PC-3 (cell line): ENCODE measurements around the gene GPRIN1. TPM values are rescaled to one million over a fixed set of nuclear protein-coding genes. Genes with fewer than 3 reads are reported as not detected.

Experiments used
- ATAC-seq: fragments of 200-7000 bp; cut with Tn5 transposase; 2 replicates; pipeline ENCODE4 v1.9.1; 2020; ENCODE audit warnings: mild to moderate bottlenecking, moderate library complexity
- BruUV-seq: library from RNA; stranded (reverse); fragments of 400-500 nt; replicated peaks from 2 replicates; lab custom pipeline; 2021; lab: Mats Ljungman, UMichigan
- CTCF ChIA-PET: fragments of 300-600 bp; sonication (Branson Sonifier 250); formaldehyde crosslinking; loops from one replicate; lab custom pipeline; 2022; ENCODE audit warnings: antibody characterized with exemption; lab: Charles Lee
- POLR2A ChIA-PET: fragments of 300-600 bp; sonication (Branson Sonifier 250); formaldehyde crosslinking; loops from one replicate; lab custom pipeline; 2022; ENCODE audit warnings: antibody characterized with exemption; ENCODE audit not compliant: unreplicated experiment; lab: Charles Lee
- DNase-seq: peaks from one replicate; pipeline ENCODE4 v3.0.0-alpha.2; 2015
- H2AFZ ChIP-seq: fragments of 300-600 bp; sonication (generic); 2 replicates; pipeline ENCODE4 v1.6.0; 2016; ENCODE audit warnings: antibody characterized with exemption, low read length
- H3F3A ChIP-seq: fragments of 300-600 bp; sonication (generic); one replicate; pipeline ENCODE4 v1.6.0; 2017; ENCODE audit warnings: antibody characterized with exemption, low read length, control low read depth, mild to moderate bottlenecking; ENCODE audit not compliant: unreplicated experiment
- H3K27ac ChIP-seq: fragments of 300-600 bp; sonication (generic); 2 replicates; pipeline ENCODE4 v1.5.1; 2016; ENCODE audit warnings: mild to moderate bottlenecking, low read length
- H3K27me3 ChIP-seq: fragments of 300-600 bp; sonication (generic); 2 replicates; pipeline ENCODE4 v1.6.1; 2016; ENCODE audit warnings: low read length, mixed read lengths
- H3K36me3 ChIP-seq: fragments of 300-600 bp; sonication (generic); 2 replicates; pipeline ENCODE4 v1.6.1; 2016; ENCODE audit warnings: low read depth, mixed run types, low read length, mixed read lengths
- H3K4me1 ChIP-seq: fragments of 300-600 bp; sonication (generic); 2 replicates; pipeline ENCODE4 v1.5.1; 2016; ENCODE audit warnings: low read length; ENCODE audit not compliant: insufficient read depth
- H3K4me2 ChIP-seq: fragments of 300-600 bp; sonication (generic); 2 replicates; pipeline ENCODE4 v1.6.0; 2016; ENCODE audit warnings: low read length
- H3K4me3 ChIP-seq: fragments of 300-600 bp; sonication (generic); 2 replicates; pipeline ENCODE4 v1.5.1; 2016; ENCODE audit warnings: mild to moderate bottlenecking, low read length, mixed read lengths
- H3K79me2 ChIP-seq: fragments of 300-600 bp; sonication (generic); 2 replicates; pipeline ENCODE4 v1.6.1; 2017; ENCODE audit warnings: low read length, mixed read lengths
- H3K9ac ChIP-seq: fragments of 300-600 bp; sonication (generic); 2 replicates; pipeline ENCODE4 v1.6.0; 2016; ENCODE audit warnings: mild to moderate bottlenecking, low read length
- H3K9me2 ChIP-seq: fragments of 300-600 bp; sonication (generic); replicated peaks from 2 replicates; pipeline ENCODE4 v1.6.1; 2016; ENCODE audit warnings: mixed run types, low read length, mixed read lengths
- H3K9me3 ChIP-seq: fragments of 300-600 bp; sonication (generic); 2 replicates; pipeline ENCODE4 v1.6.1; 2016; ENCODE audit warnings: low read length, mixed read lengths
- H4K20me1 ChIP-seq: fragments of 300-600 bp; sonication (generic); 2 replicates; pipeline ENCODE4 v1.6.1; 2016; ENCODE audit warnings: low read length, mixed read lengths
- EZH2 ChIP-seq: fragments of 300-600 bp; sonication (generic); IDR thresholded peaks from one replicate; pipeline ENCODE4 v1.6.1; 2017; ENCODE audit warnings: antibody characterized with exemption, mild to moderate bottlenecking, low read length; ENCODE audit not compliant: unreplicated experiment
- EZH2phosphoT487 ChIP-seq: fragments of 300-600 bp; sonication (generic); IDR thresholded peaks from 2 replicates; pipeline ENCODE4 v1.6.1; 2018; ENCODE audit warnings: mild to moderate bottlenecking, antibody characterized with exemption, low read length, borderline replicate concordance
- intact Hi-C: fragments of 100-400 bp; cut with micrococcal nuclease; formaldehyde crosslinking; loops from 2 replicates; pipeline ENCODE4 v1.9.0; 2023
- total RNA-seq: library from RNA; depleted of rRNA; stranded (reverse); fragments of >200 nt; gene quantifications from 2 replicates; pipeline ENCODE4 v1.2.3, GENCODE V29; 2014
- TF ChIP-seq, protein P1 (sequence below): fragments of 300-600 bp; sonication (generic); conservative IDR thresholded peaks from 2 replicates; pipeline ENCODE4 v1.5.1; 2017; ENCODE audit warnings: antibody characterized with exemption, low read depth, mild to moderate bottlenecking, low read length

The GPRIN1 gene
- total RNA-seq, 1 experiment from 2014 or later: 18.7 TPM

DNA sequence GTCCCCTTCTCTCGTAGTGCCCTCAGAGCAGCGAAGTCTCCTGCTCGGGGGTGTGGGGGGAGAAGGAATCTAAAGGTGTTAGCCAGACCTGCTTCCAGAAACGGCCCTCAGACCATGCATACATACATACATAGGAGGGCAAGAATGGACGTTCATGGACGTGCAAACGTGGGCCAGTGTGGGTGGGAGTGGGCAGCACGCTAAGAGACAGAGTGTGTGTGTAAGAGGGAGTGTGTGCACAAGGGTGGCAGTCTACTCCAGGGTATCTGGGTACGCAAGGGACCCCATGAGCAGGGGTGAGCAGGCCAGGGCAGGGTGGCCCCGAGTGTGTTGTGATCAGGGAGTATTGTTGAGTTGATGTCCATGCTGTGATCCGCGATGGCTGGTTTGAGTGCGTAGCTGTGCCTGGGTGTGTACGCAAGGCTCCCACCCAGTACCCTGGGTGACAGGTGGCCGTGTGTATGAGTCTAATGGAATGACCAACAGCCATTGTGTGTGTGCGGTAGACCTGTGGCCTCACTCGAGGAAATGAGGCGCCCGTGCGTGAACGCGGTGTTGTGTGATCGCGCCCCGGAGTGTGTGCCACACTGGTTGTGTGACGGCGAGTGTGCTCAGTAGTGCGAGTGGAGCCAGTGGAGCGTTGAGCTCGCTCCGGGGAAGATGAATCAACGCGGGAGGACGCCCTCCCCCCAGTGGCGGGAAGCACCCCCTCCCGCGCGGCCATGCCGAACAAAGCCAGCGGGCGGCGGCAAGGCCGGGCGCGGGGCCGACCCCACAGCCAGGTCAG lies 826 bp downstream of the GPRIN1 start:
- Histone ChIP-seq H3K79me2 (0 out of 2 replicates have a peak, but pooled peaks cover 6% of the 10 kb centered on the region), H3K9me2 (no peaks in the 10 kb centered on the region), H3K27ac (no peak overlapping the region), H3K36me3 (no peaks in the 10 kb centered on the region), H2AFZ (peak overlapping the region; percentile 73), H4K20me1 (peaks cover 11% of the 10 kb centered on the region), H3K9ac (0 out of 2 replicates have a peak overlapping the region, but pooled peaks have one; percentile 17), H3K4me1 (peaks cover 13% of the 10 kb centered on the region), H3K27me3 (no peaks in the 10 kb centered on the region), H3K9me3 (no peaks in the 10 kb centered on the region), H3F3A (no peaks in the 10 kb centered on the region), H3K4me3 (peak overlapping the region; percentile 77), H3K4me2 (peak overlapping the region; percentile 91)
- CTCF ChIA-PET: no interaction called here
- DNase-seq (no peak), ATAC-seq (peak; percentile 27)
- POLR2A ChIA-PET: no interaction called here
- BruUV-seq: TSS peak; percentile 59
- TF ChIP-seq, protein P1, sequence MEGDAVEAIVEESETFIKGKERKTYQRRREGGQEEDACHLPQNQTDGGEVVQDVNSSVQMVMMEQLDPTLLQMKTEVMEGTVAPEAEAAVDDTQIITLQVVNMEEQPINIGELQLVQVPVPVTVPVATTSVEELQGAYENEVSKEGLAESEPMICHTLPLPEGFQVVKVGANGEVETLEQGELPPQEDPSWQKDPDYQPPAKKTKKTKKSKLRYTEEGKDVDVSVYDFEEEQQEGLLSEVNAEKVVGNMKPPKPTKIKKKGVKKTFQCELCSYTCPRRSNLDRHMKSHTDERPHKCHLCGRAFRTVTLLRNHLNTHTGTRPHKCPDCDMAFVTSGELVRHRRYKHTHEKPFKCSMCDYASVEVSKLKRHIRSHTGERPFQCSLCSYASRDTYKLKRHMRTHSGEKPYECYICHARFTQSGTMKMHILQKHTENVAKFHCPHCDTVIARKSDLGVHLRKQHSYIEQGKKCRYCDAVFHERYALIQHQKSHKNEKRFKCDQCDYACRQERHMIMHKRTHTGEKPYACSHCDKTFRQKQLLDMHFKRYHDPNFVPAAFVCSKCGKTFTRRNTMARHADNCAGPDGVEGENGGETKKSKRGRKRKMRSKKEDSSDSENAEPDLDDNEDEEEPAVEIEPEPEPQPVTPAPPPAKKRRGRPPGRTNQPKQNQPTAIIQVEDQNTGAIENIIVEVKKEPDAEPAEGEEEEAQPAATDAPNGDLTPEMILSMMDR: no peak
- no peak for TF ChIP-seq EZH2phosphoT487
- TF ChIP-seq EZH2: no peak
- intact Hi-C loops: no loop called here

DNA sequence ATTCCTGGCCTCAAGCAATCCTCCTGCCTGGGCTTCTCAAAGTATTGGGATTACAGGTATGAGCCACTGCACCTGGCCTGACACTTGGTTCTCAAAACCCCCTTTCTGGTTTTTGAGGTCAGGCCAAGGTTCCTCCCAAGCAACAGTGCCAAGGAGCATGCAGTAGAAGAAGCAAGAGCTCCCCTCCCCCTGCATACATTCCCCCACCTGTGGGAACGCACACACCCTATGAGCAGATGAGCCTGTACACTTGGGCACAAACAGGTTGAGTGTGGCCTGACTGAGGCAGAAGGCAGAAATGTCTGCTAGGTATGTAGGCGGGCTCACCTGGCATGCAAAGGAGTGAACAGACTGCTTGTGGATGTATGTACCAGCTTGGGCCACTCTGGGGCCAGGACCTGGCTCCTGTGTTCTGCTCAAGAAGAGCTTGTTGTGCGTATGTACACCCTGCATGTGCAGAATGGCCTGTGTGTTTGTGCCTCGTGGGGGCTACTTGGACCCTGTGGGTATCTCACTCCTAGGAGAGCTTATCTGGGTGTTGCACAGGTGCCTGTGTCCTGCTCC lies 1.7 kb downstream of the GPRIN1 start:
- Histone ChIP-seq H3K27ac (no peak overlapping the region), H3K36me3 (no peaks in the 10 kb centered on the region), H3K9ac (no peak overlapping the region), H3K9me2 (no peaks in the 10 kb centered on the region), H3K4me1 (peaks cover 5% of the 10 kb centered on the region), H2AFZ (no peak overlapping the region), H3F3A (no peaks in the 10 kb centered on the region), H3K9me3 (no peaks in the 10 kb centered on the region), H3K27me3 (no peaks in the 10 kb centered on the region), H3K4me2 (no peak overlapping the region), H4K20me1 (peaks cover 11% of the 10 kb centered on the region), H3K79me2 (0 out of 2 replicates have a peak, but pooled peaks cover 6% of the 10 kb centered on the region), H3K4me3 (no peak overlapping the region)
- ChIA-PET POLR2A (no interaction called here), CTCF (no interaction called here)
- no TSS peak for BruUV-seq
- no peak for ATAC-seq
- intact Hi-C loops: no loop called here
- TF ChIP-seq, protein P1: no peak
- no peak for TF ChIP-seq EZH2
- no peak for TF ChIP-seq EZH2phosphoT487
- DNase-seq: no peak

DNA sequence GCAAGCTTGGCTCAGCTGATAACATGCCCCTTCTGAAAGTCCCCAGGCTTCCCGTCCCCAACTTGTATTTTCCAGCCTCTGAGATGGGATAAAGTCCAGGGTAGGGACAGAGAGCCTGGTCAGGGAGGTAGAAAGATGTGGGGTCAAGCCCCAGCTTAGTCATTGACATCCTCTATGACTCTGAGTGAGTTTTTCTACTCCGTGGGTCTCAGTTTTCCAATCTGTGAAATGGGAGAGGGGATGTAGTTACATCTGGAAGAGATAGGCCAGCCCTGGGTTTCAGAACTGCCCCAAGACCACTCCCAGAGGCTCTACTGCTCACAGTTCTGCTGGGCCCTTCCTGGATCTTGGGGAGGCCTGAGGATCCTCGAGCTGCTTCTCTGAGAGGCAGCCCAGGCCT lies 3.1 kb downstream of the GPRIN1 start:
- ChIA-PET CTCF (no interaction called here), POLR2A (no interaction called here)
- H3K4me1 ChIP-seq: peaks cover 5% of the 10 kb centered on the region
- intact Hi-C loops: no loop called here
- no peaks in the 10 kb centered on the region for H3K9me2 ChIP-seq
- no peak overlapping the region for H3K4me3 ChIP-seq
- H3K4me2 ChIP-seq: no peak overlapping the region
- no peaks in the 10 kb centered on the region for H3K36me3 ChIP-seq
- no peaks in the 10 kb centered on the region for H3K9me3 ChIP-seq
- no peak overlapping the region for H3K27ac ChIP-seq
- H2AFZ ChIP-seq: no peak overlapping the region
- no peaks in the 10 kb centered on the region for H3F3A ChIP-seq
- H3K79me2 ChIP-seq: 0 out of 2 replicates have a peak, but pooled peaks cover 6% of the 10 kb centered on the region
- no peak for ATAC-seq
- no peak overlapping the region for H3K9ac ChIP-seq
- TF ChIP-seq EZH2phosphoT487: no peak
- TF ChIP-seq, protein P1: no peak
- no peak for TF ChIP-seq EZH2
- no TSS peak for BruUV-seq
- peaks cover 11% of the 10 kb centered on the region for H4K20me1 ChIP-seq
- DNase-seq: no peak
- H3K27me3 ChIP-seq: no peaks in the 10 kb centered on the region
